Measurements from ENCODE around the gene TWNK. TPM values are rescaled to one million over a fixed set of nuclear protein-coding genes. Genes with fewer than 3 reads are reported as not detected.

The TWNK gene
- 7.7 and 8.8 TPM in 2 replicates for total RNA-seq

GRCh38 chr10:100986952-100987684 is at the start of gene TWNK, which contains the start of gene MRPL43:
TSS of gene TWNK (plus strand) at chr10:100987543. CDS start at chr10:100988211, 668 bp downstream.
TSS of gene MRPL43 (minus strand) at chr10:100987497. CDS start at chr10:100987443, 54 bp downstream.
- peak; percentile 83 for DNase-seq

GRCh38 chr10:100939763-100940344 is 47.5 kb upstream of the TWNK start:
- DNase-seq, result no peak

GRCh38 chr10:100942229-100942628 is 45.1 kb upstream of the TWNK start:
- DNase-seq, result no peak

- DNase-seq, result no peak
Measured at GRCh38 chr10:100943508-100943907, 43.8 kb upstream of the TWNK start.

- DNase-seq, result no peak
Measured at GRCh38 chr10:100945754-100946153, 41.6 kb upstream of the TWNK start.

- DNase-seq, result no peak
Measured at GRCh38 chr10:100948916-100949315, 38.4 kb upstream of the TWNK start.

GRCh38 chr10:100960251-100960650 is 27.1 kb upstream of the TWNK start:
- DNase-seq, result no peak

GRCh38 chr10:100962351-100963080 is 24.8 kb upstream of the TWNK start:
- DNase-seq, result no peak

- no peak for DNase-seq
Measured at GRCh38 chr10:100963826-100964225, 23.5 kb upstream of the TWNK start.

GRCh38 chr10:100965820-100966219 is 21.5 kb upstream of the TWNK start:
- DNase-seq, result no peak

- DNase-seq, result no peak
Measured at GRCh38 chr10:100966887-100967286, 20.5 kb upstream of the TWNK start.

GRCh38 chr10:100967332-100967731 is 20.0 kb upstream of the TWNK start:
- DNase-seq, result no peak

- no peak for DNase-seq
Measured at GRCh38 chr10:100968062-100968736, 19.1 kb upstream of the TWNK start.

- DNase-seq, result no peak
Measured at GRCh38 chr10:100968863-100969186, 18.5 kb upstream of the TWNK start.

GRCh38 chr10:100969187-100970075 is 17.9 kb upstream of the TWNK start, which contains the start of gene SEMA4G:
TSS of gene SEMA4G (plus strand) at chr10:100969504. CDS start at chr10:100972913, 3,409 bp downstream.
- peak; percentile 58 for DNase-seq

- no peak for DNase-seq
Measured at GRCh38 chr10:100970076-100970913, 17.0 kb upstream of the TWNK start.

- no peak for DNase-seq
Measured at GRCh38 chr10:100970914-100971811, 16.2 kb upstream of the TWNK start.

GRCh38 chr10:100972115-100972903 is 15.0 kb upstream of the TWNK start:
- DNase-seq, result no peak

GRCh38 chr10:100972904-100973535 is 14.3 kb upstream of the TWNK start:
- DNase-seq, result no peak
